Caki2 (cell line): ENCODE measurements around the gene ADAMTS17. TPM values are rescaled to one million over a fixed set of nuclear protein-coding genes. Genes with fewer than 3 reads are reported as not detected.
"Not testable (repeated sequence)": the region's sequence is repeated elsewhere in the genome, so short reads cannot be mapped to it uniquely, and the experiment has no call there.

Experiments
- DNase-seq: peaks from one replicate; pipeline ENCODE4 v3.0.0-alpha.2; 2015; ENCODE audit warnings: low read depth
- in situ Hi-C: cut with HindIII; loops from 2 replicates; pipeline ENCODE4 v1.10.0; 2016; ENCODE audit warnings: low sequenced_read_pairs, low pct_unique_long_range_greater_than_20kb, mixed read lengths
- total RNA-seq: library from RNA; depleted of rRNA; stranded (reverse); fragments of >200 nt; shearing (Covaris generic); gene quantifications from 2 replicates; pipeline ENCODE4 v1.2.3, GENCODE V29; 2014; ENCODE audit warnings: low replicate concordance

Gene ADAMTS17
- total RNA-seq, 1 experiment from 2014 or later = not detected

DNA sequence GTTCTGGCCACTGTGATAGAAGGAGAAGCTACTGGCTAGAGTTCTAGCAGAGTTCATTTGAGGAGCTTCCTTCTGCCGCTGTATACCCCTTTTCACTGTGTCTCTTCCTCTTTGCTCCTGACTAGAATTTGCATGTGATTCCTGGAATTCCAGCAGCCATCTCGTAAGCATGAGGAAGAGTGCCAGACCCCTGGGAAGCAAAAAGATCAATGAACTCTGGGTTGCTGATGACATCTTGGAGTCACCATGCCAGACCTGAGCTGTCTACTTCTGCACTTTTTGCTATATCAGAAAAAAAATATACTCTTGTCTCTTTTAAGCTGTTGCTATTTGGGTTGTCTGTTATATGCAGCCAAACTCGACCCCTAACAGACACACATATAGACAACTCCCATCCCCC lies 3.7 kb upstream of the ADAMTS17 start:
- in situ Hi-C loops = no loop called here
- no peak for DNase-seq

DNA sequence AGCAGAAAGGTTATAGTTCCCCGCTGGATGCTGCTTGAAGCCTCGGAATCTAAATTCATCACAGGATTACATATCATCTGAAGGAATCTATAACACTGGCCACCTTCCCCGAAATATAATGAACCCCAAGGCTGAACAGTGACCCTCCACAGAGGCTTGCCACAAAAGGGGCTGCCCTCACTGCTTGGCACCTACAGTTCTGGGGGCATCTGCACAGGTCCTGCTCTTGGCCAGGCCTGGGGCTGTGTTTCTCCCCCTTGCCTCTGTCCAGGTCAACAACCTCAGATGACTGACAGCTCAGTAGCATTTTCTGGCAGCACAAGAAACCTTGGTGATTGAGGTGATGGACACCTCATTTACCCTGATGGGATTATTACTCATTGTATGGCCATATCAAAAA lies 1.5 kb upstream of the ADAMTS17 start:
- in situ Hi-C loops = no loop called here
- no peak for DNase-seq

DNA sequence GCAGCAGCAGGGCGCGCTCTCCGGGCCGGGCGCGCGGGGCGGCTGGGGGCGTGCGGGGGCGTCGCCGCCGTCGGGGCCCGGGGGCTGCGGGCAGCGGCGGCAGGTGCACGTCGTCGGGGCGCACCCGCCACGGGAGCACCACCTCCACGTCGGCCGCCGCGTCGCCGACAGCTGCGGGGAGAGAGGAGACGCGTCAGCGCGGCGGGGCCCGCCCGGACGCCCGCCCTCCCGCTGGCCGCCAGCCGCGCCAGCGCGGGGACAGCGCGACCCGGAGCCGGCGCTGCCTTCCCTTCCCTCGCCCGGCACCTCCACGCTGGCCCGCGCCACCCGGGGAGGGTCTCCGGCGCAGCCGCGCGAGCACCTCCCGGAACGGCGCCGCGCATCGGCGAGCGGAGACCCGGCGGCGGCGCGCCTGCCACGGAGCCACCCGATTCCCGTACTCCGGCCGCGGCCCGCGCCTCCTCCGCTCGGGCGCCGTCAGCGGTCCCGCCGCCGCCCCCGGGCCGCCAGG lies 481 bp downstream of the ADAMTS17 start:
- DNase-seq = no peak
- in situ Hi-C loops = no loop called here

DNA sequence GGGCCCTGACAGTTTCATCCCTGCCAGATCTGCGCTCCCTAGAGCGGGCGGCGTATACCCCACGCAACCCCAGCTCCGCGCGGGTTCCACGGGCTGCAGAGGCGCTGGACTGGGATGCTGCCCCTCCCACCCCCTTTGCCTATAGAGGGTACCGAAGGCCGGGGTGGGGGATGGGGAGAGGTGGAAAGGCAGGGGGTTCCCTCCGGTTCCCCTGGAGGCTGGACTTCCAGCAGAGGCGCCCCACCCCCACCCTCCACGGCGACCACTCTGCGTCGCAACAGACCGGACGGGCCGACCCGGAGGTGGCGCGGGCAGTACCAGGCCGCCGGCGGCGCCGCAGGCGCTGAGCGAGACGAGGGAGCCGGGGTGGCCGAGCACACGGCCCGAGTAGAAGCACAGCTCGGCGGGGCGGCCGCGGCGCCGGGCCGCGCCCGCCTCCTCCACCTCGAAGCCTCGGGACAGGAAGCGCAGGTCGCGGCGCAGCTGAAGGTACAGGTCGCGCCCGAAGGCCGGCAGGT lies 995 bp downstream of the ADAMTS17 start:
- DNase-seq = no peak
- in situ Hi-C loops = no loop called here

DNA sequence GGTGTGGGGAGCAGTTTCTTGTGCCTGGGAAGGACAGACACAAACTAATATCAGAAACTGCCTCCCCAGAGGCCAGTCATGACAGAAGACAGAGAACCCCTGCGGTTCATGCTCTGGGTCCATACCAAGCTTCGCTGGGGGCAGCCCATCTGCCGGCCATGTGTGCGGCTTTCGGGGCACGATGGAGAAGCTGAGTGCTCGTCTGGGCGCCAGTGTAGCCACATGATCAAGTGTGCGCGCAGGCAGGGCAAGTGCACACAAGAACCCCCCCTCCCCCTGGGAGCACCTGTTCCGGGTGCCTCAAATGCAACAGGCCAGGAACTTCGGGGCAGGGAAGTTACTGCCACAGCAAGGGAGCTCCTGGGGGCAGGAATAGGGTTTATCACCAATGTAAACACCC lies 1.8 kb downstream of the ADAMTS17 start:
- in situ Hi-C loops = no loop called here
- DNase-seq = no peak

DNA sequence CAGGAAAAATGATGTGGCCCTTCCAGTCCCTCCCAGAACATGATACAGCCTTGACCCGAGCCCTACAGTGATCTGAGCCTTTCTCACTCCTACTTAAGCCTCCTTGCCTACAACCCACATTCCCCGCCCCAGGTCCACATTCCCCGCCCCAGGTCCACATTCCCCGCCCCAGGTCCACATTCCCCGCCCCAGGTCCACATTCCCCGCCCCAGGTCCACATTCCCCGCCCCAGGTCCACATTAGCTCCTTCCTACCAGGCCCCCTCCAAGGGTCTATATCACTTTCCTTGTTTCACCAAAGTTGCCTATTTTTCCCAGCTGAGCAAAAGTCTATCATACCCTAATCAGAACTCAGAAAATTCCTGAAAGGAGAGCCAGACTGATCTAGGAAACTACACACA lies 2.3 kb downstream of the ADAMTS17 start:
- in situ Hi-C loops, DNase-seq: not testable (repeated sequence)

DNA sequence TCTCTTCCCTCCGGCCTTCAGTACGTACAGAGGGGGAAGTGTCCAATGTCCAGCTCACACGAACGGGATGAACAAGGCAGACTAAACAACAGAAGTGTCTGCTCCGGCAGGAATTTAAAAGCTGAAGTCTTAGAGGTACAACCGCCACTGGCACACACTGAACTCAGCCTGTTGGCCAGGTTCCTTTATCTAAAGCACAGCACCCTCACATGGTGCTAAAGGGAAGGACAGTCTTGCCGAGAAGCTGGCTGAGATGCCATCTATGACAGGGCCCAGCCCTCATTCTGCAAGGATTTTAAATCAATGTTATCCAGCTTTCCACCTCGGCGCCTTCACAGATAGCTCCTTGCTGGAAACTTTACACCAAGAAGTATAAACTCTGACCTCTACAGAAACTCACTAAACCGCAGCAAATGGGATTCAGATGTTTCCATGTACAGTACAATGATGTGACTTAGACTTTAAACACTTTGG lies 2.8 kb downstream of the ADAMTS17 start:
- peak; percentile 21 for DNase-seq
- in situ Hi-C loops = no loop called here

DNA sequence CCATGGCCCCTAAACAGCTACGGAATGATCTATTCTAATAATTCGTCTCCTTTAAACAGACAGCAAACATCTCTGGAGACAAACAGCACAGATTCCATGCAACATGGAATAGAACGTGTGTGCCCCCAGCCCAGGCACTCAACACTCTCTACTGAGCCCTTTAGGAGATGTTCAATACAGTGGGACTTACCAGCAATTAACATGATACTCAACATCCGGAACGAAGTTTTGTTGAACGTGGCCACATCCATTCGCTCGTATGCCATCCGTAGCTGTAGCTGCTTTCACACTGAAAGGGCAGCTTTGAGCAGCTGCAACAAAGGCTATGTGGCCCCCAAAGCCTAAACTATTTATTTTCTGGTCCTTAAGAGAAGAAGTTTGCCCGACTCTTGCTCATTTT lies 3.5 kb downstream of the ADAMTS17 start:
- in situ Hi-C loops = no loop called here
- no peak for DNase-seq

DNA sequence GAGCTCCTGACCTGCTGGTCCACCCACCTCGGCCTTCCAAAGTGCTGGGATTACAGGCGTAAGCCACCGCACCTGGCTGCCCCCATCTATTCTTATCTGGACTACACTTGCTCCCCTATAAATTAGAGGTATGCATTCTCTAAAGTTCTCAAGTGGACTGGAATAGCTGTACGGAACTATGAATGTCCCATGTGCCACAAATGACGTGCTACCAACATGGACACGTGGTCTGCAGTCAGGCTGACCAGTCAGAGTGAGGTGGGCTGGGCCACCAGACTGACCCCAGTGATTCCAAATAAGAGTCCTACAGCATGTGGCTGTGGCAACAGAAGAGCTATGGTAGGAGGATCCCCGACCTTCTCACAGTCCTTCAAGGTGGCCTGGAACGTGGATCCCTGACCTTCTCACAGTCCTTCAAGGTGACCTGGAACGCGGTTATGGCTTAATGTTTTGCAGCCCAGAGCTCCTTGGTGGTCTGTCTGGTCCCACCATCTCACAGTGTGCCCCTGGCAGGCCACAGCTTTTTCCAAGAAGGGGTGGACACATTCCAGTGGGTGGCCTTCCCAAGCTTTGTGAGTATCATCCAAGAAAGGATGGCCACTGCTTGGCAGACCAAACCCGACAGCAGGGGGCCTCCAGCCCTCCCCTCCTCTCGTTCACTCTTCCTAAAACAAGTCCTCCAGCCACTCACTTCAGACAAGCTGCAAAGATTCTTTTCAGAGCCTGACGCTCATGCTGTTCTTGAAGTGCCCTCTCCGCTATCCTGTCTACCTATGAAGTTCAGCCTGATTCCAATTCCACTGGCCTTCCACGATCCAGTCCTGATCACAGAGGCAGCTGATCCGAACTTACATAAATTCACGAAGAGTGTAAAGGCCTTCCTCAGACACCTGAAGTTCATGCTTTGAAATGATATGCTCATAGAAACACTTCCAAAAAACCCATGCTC lies 4.4 kb downstream of the ADAMTS17 start:
- no peak for DNase-seq
- in situ Hi-C loops = no loop called here

DNA sequence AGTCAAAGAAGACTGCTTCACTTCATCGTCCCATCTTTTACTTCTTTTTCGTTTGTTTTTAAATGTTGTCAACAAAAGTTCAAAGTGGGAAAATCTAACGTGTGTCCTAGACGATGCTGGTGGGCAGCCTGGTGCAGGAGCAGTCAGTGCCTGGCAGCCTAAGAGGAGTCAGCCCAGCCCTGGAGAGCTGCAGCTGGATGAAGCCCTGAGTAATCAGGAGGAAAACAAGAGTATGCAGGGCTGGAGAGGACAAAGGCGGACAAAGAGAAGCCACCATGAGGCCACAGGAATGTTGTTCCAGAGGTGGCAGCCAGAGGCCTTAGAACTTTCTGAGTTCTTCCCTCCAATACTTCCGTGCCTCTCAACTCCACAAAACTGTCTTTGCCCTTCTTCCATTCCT lies 5.7 kb downstream of the ADAMTS17 start:
- in situ Hi-C loops = no loop called here
- DNase-seq = no peak

DNA sequence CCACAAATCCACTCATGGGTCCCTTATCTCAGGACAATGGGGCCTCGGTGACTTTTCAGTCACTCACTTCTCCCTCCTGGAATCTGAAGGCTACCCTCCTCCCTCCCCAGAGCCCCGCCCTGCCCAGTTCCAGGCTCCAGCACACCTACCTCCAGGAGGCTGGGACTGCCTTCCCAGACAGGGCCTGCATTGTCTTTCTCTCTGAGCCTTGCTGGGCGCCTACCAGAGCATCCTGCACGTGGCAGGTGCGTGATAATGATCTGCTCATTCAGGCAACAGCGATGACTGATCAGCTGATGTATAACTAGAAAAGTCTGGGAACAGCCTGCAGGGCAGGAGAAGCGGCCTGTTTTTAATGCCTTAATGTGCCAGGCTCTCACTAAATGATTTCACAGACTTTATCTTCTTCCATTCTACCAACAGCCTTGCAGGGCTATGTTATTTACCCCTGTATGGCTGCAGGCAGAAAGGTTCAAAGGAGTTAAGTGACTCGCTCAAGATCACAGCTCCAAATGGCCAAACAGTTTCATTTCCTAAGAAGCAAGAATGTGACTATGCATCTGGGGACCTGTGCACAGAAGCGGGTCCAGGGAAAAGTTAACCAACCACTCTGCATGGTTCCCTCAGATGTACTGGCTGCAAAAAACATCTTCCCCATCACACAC lies 6.3 kb downstream of the ADAMTS17 start:
- in situ Hi-C loops = no loop called here
- DNase-seq = no peak

DNA sequence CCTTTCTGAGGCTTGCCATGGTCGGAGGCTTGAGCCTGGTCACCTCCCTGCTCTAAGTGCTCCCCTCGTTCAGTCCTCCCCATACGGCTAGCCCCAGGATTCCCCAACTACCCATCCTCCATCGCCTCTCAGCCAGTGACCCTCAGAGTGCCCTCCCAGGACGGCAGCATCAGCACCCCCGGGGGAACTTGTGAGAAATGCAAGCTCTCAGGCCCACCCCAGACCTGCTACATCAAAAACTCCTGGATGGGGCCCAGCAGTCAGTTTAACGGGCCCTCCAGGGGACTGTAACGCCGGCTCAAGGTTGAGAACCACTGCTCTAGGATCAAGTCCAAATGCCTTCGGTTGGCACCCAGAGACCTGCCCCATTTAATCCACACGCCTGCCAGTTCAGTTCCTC lies 6.9 kb downstream of the ADAMTS17 start:
- in situ Hi-C loops = no loop called here
- DNase-seq = no peak

DNA sequence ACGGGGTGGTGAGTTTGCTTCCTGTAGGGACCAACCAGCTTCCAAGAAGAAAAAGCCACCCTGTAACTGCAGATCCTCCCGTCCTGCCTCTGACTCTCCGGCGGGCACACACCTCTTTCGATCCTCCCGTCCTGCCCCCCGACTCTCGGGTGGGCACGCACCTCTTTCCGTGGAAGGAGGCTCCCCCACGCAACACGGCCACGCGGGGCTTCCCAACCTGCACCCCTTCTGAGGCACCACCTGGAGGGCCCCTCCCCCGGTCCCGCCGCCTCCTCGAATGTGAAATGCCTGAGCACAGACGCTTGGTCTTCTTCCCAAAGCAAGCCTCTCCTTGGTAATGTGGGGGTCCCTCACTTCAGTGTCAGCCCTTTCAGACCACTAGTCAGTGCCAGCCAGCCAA lies 7.3 kb downstream of the ADAMTS17 start:
- DNase-seq = no peak
- in situ Hi-C loops = no loop called here

DNA sequence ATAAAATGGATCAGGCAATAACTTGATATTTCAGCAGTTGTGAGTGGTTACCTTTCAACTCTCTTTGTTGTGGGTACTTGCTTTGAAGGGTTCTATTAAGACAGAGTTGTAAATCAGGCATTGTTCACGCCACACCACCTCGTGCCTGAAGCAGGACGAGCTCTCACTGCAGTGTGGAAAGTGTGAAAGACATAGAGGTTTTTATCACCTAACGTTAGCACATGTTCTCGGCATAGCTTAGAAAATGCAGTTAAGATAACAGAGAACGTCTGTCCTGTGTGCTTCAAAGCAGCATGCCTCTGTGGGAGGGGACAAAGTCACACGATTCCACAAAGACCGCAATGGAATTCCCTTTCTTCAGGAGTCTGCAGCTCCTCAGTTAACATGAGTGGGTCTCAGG lies 7.8 kb downstream of the ADAMTS17 start:
- in situ Hi-C loops = no loop called here
- DNase-seq = no peak

DNA sequence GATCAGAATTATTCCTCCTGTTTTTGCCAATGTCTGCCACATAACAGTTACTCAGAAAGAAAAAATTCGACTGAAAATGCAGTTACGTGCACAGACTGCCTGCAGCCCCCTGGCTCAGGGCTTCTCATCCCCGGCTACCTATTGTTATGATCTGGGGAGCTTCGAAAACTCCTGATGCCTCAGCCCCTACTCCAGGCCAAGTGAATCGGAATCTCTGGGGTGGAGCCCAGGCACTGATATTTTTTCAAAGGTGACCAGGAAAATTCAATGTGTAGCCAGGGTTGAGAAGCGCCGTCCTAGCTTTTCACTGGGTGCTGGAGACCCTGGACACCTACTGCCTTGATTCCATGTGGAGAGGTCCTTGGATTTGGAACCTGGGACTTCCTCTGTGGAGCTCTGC lies 8.5 kb downstream of the ADAMTS17 start:
- DNase-seq = no peak
- in situ Hi-C loops = no loop called here

DNA sequence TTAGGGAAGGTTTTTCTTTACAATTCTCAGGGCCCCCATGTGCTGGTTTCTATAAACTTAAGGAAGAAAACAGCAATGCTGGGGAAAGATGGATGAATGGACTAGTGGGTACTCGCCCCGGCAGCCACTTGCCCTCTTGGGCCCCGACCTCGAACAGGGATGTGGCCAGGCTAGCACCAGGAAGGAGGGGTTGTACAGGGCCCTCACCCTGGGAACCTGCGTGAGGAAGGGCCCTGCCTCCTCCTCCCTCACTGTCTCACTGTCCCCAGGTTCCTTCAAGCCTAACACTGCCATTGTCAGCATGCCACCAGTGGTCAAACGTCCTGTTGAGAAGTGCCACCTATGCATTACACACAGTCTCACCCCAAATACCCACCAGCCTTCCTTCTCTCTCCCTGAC lies 9.1 kb downstream of the ADAMTS17 start:
- in situ Hi-C loops = no loop called here
- DNase-seq = no peak

DNA sequence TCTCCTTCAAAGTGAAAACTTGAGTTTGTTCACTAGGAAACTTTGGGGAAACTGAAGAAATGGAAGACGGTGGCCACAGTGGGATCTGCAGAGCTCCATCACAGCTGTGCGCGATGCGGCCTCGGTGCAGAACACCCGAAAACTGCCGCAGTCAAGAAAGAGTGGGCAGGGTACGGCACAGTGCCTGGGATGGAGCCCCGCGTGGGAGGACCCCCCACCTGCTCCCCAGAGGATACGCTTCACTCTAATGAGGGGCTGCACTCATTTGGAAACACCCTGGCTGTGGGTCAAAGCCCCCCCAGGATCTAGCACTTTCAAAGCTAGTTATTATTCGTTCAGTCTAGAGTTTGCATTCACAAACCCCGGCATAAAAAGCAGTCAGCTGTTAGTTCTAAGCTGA lies 9.5 kb downstream of the ADAMTS17 start:
- in situ Hi-C loops = no loop called here
- no peak for DNase-seq

DNA sequence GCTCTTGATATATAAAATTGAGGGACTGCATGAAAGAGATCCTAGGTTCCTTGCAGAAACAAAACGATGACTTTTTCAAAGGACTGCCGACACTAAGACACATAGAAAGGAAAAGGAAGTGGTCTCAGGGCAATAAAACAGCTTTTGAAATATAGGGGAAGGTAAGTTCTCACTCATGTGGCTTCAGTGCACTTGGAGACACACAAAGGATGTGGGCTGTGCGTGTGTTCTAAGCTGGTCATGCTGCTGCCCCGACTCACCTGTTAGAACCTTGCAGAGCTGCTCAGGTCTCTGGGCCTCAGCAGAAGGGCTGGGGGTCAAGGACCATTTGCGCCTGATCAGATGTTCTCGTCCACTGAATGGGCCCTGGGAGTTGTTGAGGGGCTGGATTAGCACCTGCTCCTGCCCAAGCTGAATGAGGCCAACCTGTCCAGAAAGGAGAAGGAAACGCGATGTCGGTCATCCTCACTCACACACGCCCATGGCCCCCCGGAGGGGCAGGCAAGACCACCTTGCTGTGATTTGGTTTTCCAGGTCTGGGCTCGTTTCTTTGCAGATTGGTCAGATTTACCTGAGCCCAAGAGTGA lies 11.1 kb downstream of the ADAMTS17 start:
- in situ Hi-C loops = no loop called here
- no peak for DNase-seq

DNA sequence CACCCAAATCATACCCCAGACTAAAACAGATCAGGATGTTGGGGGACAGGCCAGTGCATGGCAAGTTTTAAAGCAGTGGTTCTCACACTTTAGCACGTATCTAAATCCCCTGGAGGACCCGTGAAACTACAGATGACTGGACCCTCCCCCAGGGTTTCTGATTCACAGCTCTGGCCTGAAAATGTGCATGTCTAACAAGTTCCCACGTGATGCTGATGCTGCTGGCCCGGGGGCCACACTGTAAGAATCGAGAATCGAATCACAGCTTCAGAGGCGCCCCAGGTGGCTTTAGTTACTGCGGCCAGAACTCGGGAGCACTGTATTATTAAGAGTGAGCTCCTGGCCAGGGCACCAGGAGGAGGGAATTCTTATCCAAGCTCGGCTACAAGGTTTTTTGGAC lies 11.6 kb downstream of the ADAMTS17 start:
- in situ Hi-C loops = no loop called here
- DNase-seq = no peak
